ENCODE data around the gene CYP26B1.

- TF ChIP-seq EZH2 (IDR thresholded peaks at IDR 0.05; ENCODE audit: borderline replicate concordance, low read depth, low read length, severe bottlenecking) (peak; percentile 99), CTCF (IDR thresholded peaks at IDR 0.05; ENCODE audit: extremely low read depth in 1 of 2, insufficient read depth in 1 of 2, low read depth in 1 of 2, low read length in 2 of 2) (no peak), MYC (IDR thresholded peaks at IDR 0.05; ENCODE audit: low read depth, low read length) (no peak)
Measured at GRCh38 chr2:72149556-72150156, 2.0 kb upstream of the CYP26B1 start.
